Aorta (tissue), 5 donors: ENCODE data around the gene SCAF8. TPM values are rescaled to one million over a fixed set of nuclear protein-coding genes. Genes with fewer than 3 reads are reported as not detected.

ENCODE experiments used
- ATAC-seq: fragments of 200-7000 bp; cut with Tn5 transposase; one replicate; pipeline ENCODE4 v1.9.1; 2022; ENCODE audit warnings: moderate library complexity; ENCODE audit not compliant: low FRiP score
- DNase-seq, 2 donors: peaks; one replicate each; pipeline ENCODE4 v3.0.0-alpha.2; 2020
- H3K27ac ChIP-seq, 2 donors: one replicate each; pipeline ENCODE4 v1.5.1; 2013; ENCODE audit warnings: low read length in 2 of 2, mild to moderate bottlenecking in 2 of 2, moderate library complexity in 2 of 2, control low read depth in 1 of 2, inconsistent platforms in 1 of 2, low read depth in 1 of 2
- H3K27me3 ChIP-seq, 2 donors: one replicate each; pipeline ENCODE4 v1.6.1; 2013; ENCODE audit warnings: control low read depth in 1 of 2, low read length in 1 of 2, mild to moderate bottlenecking in 1 of 2, moderate library complexity in 1 of 2; ENCODE audit not compliant: insufficient read depth in 2 of 2, control insufficient read depth in 1 of 2
- H3K36me3 ChIP-seq, 2 donors: one replicate each; pipeline ENCODE4 v1.6.1; 2013; ENCODE audit warnings: control low read depth in 1 of 2, low read length in 1 of 2, mild to moderate bottlenecking in 1 of 2; ENCODE audit not compliant: insufficient read depth in 2 of 2, control insufficient read depth in 1 of 2
- H3K4me1 ChIP-seq, 2 donors: one replicate each; pipeline ENCODE4 v1.6.1; 2013; ENCODE audit warnings: low read length in 2 of 2, control low read depth in 1 of 2, mild to moderate bottlenecking in 1 of 2, moderate library complexity in 1 of 2; ENCODE audit not compliant: insufficient read depth in 2 of 2, control insufficient read depth in 1 of 2
- H3K4me3 ChIP-seq, 2 donors: one replicate each; pipeline ENCODE4 v1.5.1; 2013; ENCODE audit warnings: low read length in 2 of 2, control low read depth in 1 of 2, mild to moderate bottlenecking in 1 of 2
- H3K9me3 ChIP-seq: one replicate; pipeline ENCODE4 v1.6.1; 2013; ENCODE audit warnings: mild to moderate bottlenecking, low read length; ENCODE audit not compliant: control insufficient read depth
- WGBS, 2 donors: extraction: QIAGEN DNeasy Blood & Tissue Kit; methylation state at CpG; one replicate each; pipeline ENCODE4 v1.1.7; 2013; 5-methylcytosine and 5-hydroxymethylcytosine counted together
- intact Hi-C, 2 donors: fragments of 100-400 bp; cut with DNase I; formaldehyde crosslinking; loops; one replicate each; pipeline versions ENCODE4 v1.14.2 to v1.15.0; 2022
- polyA plus RNA-seq, 2 donors: library from polyadenylated mRNA; stranded (reverse); fragments of 200-250 nt; gene quantifications; one replicate each; pipeline ENCODE4 v1.2.3, GENCODE V29; 2013
- total RNA-seq, 2 donors: library from RNA; stranded (reverse); fragmentation: NEBNext Ultra II Directional; extraction: Animal tissue kit (Norgen Biotek cat#: 25700); gene quantifications; one replicate each; pipeline ENCODE4 v1.2.1, GENCODE V29; 2021
- donor health status: healthy with polysubstance abuse.
- donor health status: Bipolar disorder and iron deficiency.
- donor health status: DM: no; HTN: no; CAD: no.
- donor health status: DM: no; HTN: no; CAD: no.
- donor health status: DM: yes; HTN: yes; CAD: no.

Gene SCAF8
- total and polyA plus RNA-seq, 4 donors, result 10.5 to 52.3 (median 29.8) TPM

DNA sequence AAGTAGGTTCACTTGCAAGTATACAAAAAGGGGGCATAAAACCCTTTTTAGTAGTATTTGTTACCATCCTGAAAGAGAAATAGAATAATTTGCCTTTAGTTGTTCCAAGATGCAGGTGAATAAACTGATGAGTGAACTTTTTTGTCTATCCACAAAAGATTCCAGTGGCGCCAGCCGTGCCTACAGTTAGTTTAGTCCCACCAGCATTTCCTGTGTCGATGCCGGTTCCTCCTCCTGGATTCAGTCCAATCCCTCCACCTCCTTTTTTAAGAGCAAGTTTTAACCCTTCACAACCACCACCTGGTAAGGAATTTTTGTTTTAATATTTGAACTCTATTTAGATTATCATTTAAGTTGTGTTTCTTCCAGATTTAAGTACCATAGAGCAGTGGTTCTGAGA is 90.9 kb downstream of the SCAF8 start:
- H3K27me3 ChIP-seq, result no peaks in the 10 kb centered on the region
- intact Hi-C loops, result no loop called here
- DNase-seq (no peak), ATAC-seq (no peak)
- 3 to 6% methylated on average over 4 of the region's 4 CpGs for WGBS, 2 donors
- H3K9me3 ChIP-seq, result no peaks in the 10 kb centered on the region
- H3K27ac ChIP-seq, result no peak overlapping the region
- no peaks in the 10 kb centered on the region for H3K36me3 ChIP-seq
- no peak overlapping the region for H3K4me3 ChIP-seq
- H3K4me1 ChIP-seq, result peaks cover 0 to 8% of the 10 kb centered on the region in 2 donors

GRCh38 chr6:154829970-154830369 is 96.8 kb downstream of the SCAF8 start:
- H3K27ac ChIP-seq, result no peak overlapping the region
- WGBS, 2 donors, result 95 to 97% methylated on average over 1 of the region's 1 CpG

GRCh38 chr6:154830771-154831170 is 97.6 kb downstream of the SCAF8 start:
- no peaks in the 10 kb centered on the region for H3K4me1 ChIP-seq
- no peak overlapping the region for H3K4me3 ChIP-seq
- intact Hi-C loops, result no loop called here
- DNase-seq (no peak), ATAC-seq (no peak)
- 40 to 45% methylated on average over 4 of the region's 4 CpGs for WGBS, 2 donors
- H3K27me3 ChIP-seq, result no peaks in the 10 kb centered on the region
- no peak overlapping the region for H3K27ac ChIP-seq
- H3K36me3 ChIP-seq, result peaks cover 0 to 5% of the 10 kb centered on the region in 2 donors
- no peaks in the 10 kb centered on the region for H3K9me3 ChIP-seq

More at GRCh38 chr6:154829970-154830369, 96.8 kb downstream of the SCAF8 start:
- no peaks in the 10 kb centered on the region for H3K27me3 ChIP-seq
- DNase-seq (no peak), ATAC-seq (no peak)
- peaks cover 0 to 5% of the 10 kb centered on the region in 2 donors for H3K36me3 ChIP-seq
- no peaks in the 10 kb centered on the region for H3K4me1 ChIP-seq
- no peak overlapping the region for H3K4me3 ChIP-seq
- intact Hi-C loops, result no loop called here
- no peaks in the 10 kb centered on the region for H3K9me3 ChIP-seq

- intact Hi-C loops, result no loop called here
- no peaks in the 10 kb centered on the region for H3K9me3 ChIP-seq
- H3K36me3 ChIP-seq, result peaks cover 0 to 5% of the 10 kb centered on the region in 2 donors
- WGBS, 2 donors, result 38 to 42% methylated on average over 4 of the region's 4 CpGs
- H3K4me1 ChIP-seq, result no peaks in the 10 kb centered on the region
- H3K27ac ChIP-seq, result no peak overlapping the region
- DNase-seq, result no peak
- no peak overlapping the region for H3K4me3 ChIP-seq
- H3K27me3 ChIP-seq, result no peaks in the 10 kb centered on the region
- no peak for ATAC-seq
Observed at GRCh38 chr6:154835307-154835706, 102.1 kb downstream of the SCAF8 start.

- Histone ChIP-seq H3K9me3 (no peaks in the 10 kb centered on the region), H3K4me1 (no peaks in the 10 kb centered on the region), H3K36me3 (no peaks in the 10 kb centered on the region), H3K27me3 (no peaks in the 10 kb centered on the region), H3K27ac (no peak overlapping the region), H3K4me3 (no peak overlapping the region)
- DNase-seq (no peak), ATAC-seq (no peak)
- intact Hi-C loops, result no loop called here
- 95 to 96% methylated on average over 6 of the region's 6 CpGs for WGBS, 2 donors
Observed at GRCh38 chr6:154839546-154839945, 106.3 kb downstream of the SCAF8 start.

DNA sequence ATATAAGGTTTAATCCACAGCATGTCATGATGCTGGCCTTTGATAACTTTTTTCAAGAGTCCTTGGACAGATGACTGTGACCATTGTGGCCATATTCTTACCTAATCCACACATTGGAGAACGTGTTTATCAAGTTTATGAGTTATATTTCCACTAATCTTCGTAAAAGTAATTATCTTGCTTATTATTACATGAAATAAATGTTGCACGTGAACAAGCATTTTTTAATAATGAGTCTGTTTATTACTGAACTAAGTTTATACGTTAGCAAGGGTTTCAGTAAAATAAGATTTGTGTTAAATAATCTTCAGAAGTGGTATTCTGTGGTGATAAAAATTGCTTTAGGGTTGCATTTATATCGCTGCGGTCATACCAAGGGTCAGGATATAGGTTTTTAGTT is 107.1 kb downstream of the SCAF8 start:
- no peak overlapping the region for H3K4me3 ChIP-seq
- H3K27me3 ChIP-seq, result no peaks in the 10 kb centered on the region
- DNase-seq (no peak), ATAC-seq (no peak)
- H3K36me3 ChIP-seq, result peaks cover 0 to 2% of the 10 kb centered on the region in 2 donors
- no peaks in the 10 kb centered on the region for H3K9me3 ChIP-seq
- 95 to 96% methylated on average over 6 of the region's 6 CpGs for WGBS, 2 donors
- intact Hi-C loops, result no loop called here
- no peak overlapping the region for H3K27ac ChIP-seq
- no peaks in the 10 kb centered on the region for H3K4me1 ChIP-seq

GRCh38 chr6:154841109-154841508 is 107.9 kb downstream of the SCAF8 start:
- 98% methylated on average over 4 of the region's 4 CpGs for WGBS, 2 donors
- Histone ChIP-seq H3K9me3 (no peaks in the 10 kb centered on the region), H3K27ac (no peak overlapping the region), H3K27me3 (no peaks in the 10 kb centered on the region), H3K4me1 (no peaks in the 10 kb centered on the region), H3K4me3 (no peak overlapping the region), H3K36me3 (peaks cover 0 to 2% of the 10 kb centered on the region in 2 donors)
- ATAC-seq, result no peak
- DNase-seq, result no peak
- intact Hi-C loops, result no loop called here

DNA sequence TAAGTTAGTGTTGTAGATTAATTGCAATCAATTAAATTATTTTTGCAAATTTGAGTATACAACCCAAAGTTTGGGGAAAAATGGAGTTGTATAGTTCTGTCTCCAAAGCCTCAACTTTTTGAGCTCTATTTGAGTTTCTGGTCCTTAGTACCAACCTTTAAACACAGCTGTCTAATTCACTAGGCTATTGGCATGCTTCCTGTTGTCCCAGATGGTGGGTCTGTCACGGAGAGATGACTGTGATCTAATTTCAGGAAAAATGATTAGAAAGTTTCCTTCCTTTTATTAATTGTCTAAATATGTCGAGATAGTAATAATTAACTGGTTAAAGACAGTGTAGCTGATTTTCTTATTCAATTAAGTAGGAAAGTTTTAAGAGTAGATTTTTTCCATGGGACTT is 109.6 kb downstream of the SCAF8 start:
- H3K4me1 ChIP-seq, result no peaks in the 10 kb centered on the region
- no peak overlapping the region for H3K27ac ChIP-seq
- 25 to 41% methylated on average over 2 of the region's 2 CpGs for WGBS, 2 donors
- intact Hi-C loops, result no loop called here
- H3K4me3 ChIP-seq, result no peak overlapping the region
- no peaks in the 10 kb centered on the region for H3K9me3 ChIP-seq
- peaks cover 0 to 2% of the 10 kb centered on the region in 2 donors for H3K36me3 ChIP-seq
- ATAC-seq, result no peak
- no peaks in the 10 kb centered on the region for H3K27me3 ChIP-seq
- no peak for DNase-seq

DNA sequence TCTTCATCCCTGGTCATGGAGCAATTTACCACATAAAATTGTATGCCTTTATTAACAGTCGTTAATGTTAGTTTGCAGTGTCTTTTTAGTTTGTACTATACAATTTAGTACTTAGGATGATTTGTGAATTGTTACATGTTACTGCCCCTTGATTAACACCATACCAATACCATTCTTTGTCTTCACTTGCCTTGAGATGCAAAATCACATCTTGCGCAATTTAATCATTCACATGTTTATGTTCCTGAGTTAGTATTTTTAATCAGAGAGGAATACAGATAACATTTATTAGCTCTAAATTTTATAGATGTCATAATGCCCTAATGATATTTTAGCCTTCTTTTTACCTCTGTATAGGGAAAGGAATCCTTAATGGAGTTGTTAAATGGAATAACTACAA is 114.1 kb downstream of the SCAF8 start:
- H3K27ac ChIP-seq, result no peak overlapping the region
- intact Hi-C loops, result no loop called here
- ATAC-seq (no peak), DNase-seq (no peak)
- 90 to 98% methylated on average over 2 of the region's 2 CpGs for WGBS, 2 donors
- H3K36me3 ChIP-seq, result peaks cover 0 to 2% of the 10 kb centered on the region in 2 donors
- no peak overlapping the region for H3K4me3 ChIP-seq
- H3K9me3 ChIP-seq, result no peaks in the 10 kb centered on the region
- no peaks in the 10 kb centered on the region for H3K27me3 ChIP-seq
- H3K4me1 ChIP-seq, result no peaks in the 10 kb centered on the region
